Uterus (tissue), 4 donors: ENCODE data around the gene NAA20. TPM values are rescaled to one million over a fixed set of nuclear protein-coding genes. Genes with fewer than 3 reads are reported as not detected.

Source experiments
- DNase-seq, 2 donors: peaks; one replicate each; pipeline ENCODE4 v3.0.0-alpha.2; 2019 to 2020
- H3K27ac ChIP-seq, 2 donors: fragments of 200-600 bp; sonication (generic); 1 replicate in 1 of 2; 2 replicates in 1 of 2; pipeline ENCODE4 v1.5.1; 2016 to 2018
- H3K27me3 ChIP-seq, 2 donors: fragments of 200-600 bp; sonication (generic); one replicate each; pipeline ENCODE4 v1.5.1; 2018 to 2019; ENCODE audit warnings: control low read depth in 1 of 2
- H3K36me3 ChIP-seq, 2 donors: fragments of 200-600 bp; sonication (generic); one replicate each; pipeline ENCODE4 v1.5.1; 2019; ENCODE audit warnings: control low read depth in 1 of 2
- H3K4me1 ChIP-seq, 2 donors: fragments of 200-600 bp; sonication (generic); one replicate each; pipeline ENCODE4 v1.5.1; 2018 to 2019; ENCODE audit warnings: control low read depth in 1 of 2
- H3K4me3 ChIP-seq, 2 donors: fragments of 200-600 bp; sonication (generic); 1 replicate in 1 of 2; 2 replicates in 1 of 2; pipeline ENCODE4 v1.5.1; 2018 to 2019; ENCODE audit warnings: mild to moderate bottlenecking in 1 of 2
- H3K9me3 ChIP-seq, 2 donors: fragments of 200-600 bp; sonication (generic); one replicate each; pipeline ENCODE4 v1.5.1; 2019; ENCODE audit warnings: control low read depth in 1 of 2
- CTCF ChIP-seq, 4 experiments: fragments of 200-600 bp in 2 of 4; fragments of 450-650 bp in 2 of 4; sonication (generic) in 2 of 4; IDR thresholded peaks; one replicate each; pipeline ENCODE4 v1.5.1; 2016 to 2019; ENCODE audit warnings: antibody characterized with exemption in 4 of 4, mild to moderate bottlenecking in 2 of 4, moderate library complexity in 1 of 4
- POLR2A ChIP-seq, 2 donors: fragments of 450-650 bp; IDR thresholded peaks; one replicate each; pipeline ENCODE4 v1.6.1; 2016; ENCODE audit warnings: antibody characterized with exemption in 2 of 2, mild to moderate bottlenecking in 1 of 2, moderate library complexity in 1 of 2
- intact Hi-C: fragments of 100-400 bp; cut with DNase I; formaldehyde crosslinking; loops from one replicate; pipeline ENCODE4 v1.15.1; 2023; ENCODE audit warnings: low total_unique reads
- total RNA-seq, 4 donors: library from RNA; depleted of rRNA in 3 of 4; stranded (reverse); fragments of >200 nt in 3 of 4; gene quantifications; one replicate each; pipeline versions ENCODE4 v1.1.0 to v1.2.4, GENCODE V29; 2014 to 2023
- donor health status: DM: yes; HTN: yes; CAD: no.

The NAA20 gene
- total RNA-seq, 4 donors from 2014 or later: 24.7 to 55.7 (median 35.2) TPM

GRCh38 chr20:19974630-19975435 lies 42.3 kb upstream of the NAA20 start:
- no peak for TF ChIP-seq CTCF (IDR thresholded peaks at IDR 0.05)
- peak; percentile 30 to 45 for TF ChIP-seq POLR2A (IDR thresholded peaks at IDR 0.05)
- Histone ChIP-seq H3K27me3 (no peaks in the 10 kb centered on the region), H3K9me3 (no peaks in the 10 kb centered on the region), H3K27ac (peak overlapping the region; percentile 87 to 96), H3K4me1 (peaks cover 5 to 7% of the 10 kb centered on the region in 2 donors), H3K36me3 (no peaks in the 10 kb centered on the region), H3K4me3 (peak overlapping the region; percentile 51 to 62)
- intact Hi-C loops: no loop called here
- peak; percentile 84 to 91 for DNase-seq

GRCh38 chr20:19975436-19975799 lies 41.7 kb upstream of the NAA20 start:
- Histone ChIP-seq H3K9me3 (no peaks in the 10 kb centered on the region), H3K36me3 (no peaks in the 10 kb centered on the region), H3K4me3 (peak overlapping the region; percentile 51 to 62), H3K27me3 (no peaks in the 10 kb centered on the region), H3K27ac (peak overlapping the region; percentile 87 to 96), H3K4me1 (peaks cover 5 to 7% of the 10 kb centered on the region in 2 donors)
- TF ChIP-seq CTCF (IDR thresholded peaks at IDR 0.05) (no peak), POLR2A (IDR thresholded peaks at IDR 0.05) (no peak)
- intact Hi-C loops: no loop called here
- no peak for DNase-seq

GRCh38 chr20:19975901-19976300 lies 41.3 kb upstream of the NAA20 start:
- peaks cover 5 to 7% of the 10 kb centered on the region in 2 donors for H3K4me1 ChIP-seq
- no peak for DNase-seq
- intact Hi-C loops: no loop called here
- peak overlapping the region; percentile 87 to 96 for H3K27ac ChIP-seq
- H3K9me3 ChIP-seq: no peaks in the 10 kb centered on the region
- H3K36me3 ChIP-seq: no peaks in the 10 kb centered on the region
- H3K4me3 ChIP-seq: peak overlapping the region; percentile 51 to 62
- H3K27me3 ChIP-seq: no peaks in the 10 kb centered on the region
- TF ChIP-seq POLR2A (IDR thresholded peaks at IDR 0.05): no peak
- TF ChIP-seq CTCF (IDR thresholded peaks at IDR 0.05): no peak

- peaks cover 5 to 11% of the 10 kb centered on the region in 2 donors for H3K4me1 ChIP-seq
- no peaks in the 10 kb centered on the region for H3K9me3 ChIP-seq
Measured at GRCh38 chr20:19976595-19977372, 40.4 kb upstream of the NAA20 start.

More at GRCh38 chr20:19976595-19977372, 40.4 kb upstream of the NAA20 start:
- Histone ChIP-seq H3K4me3 (peak overlapping the region; percentile 51 to 62), H3K27ac (peak overlapping the region; percentile 87 to 96), H3K36me3 (no peaks in the 10 kb centered on the region), H3K27me3 (no peaks in the 10 kb centered on the region)
- peak in 1 of 2 donors; percentile 27 for TF ChIP-seq POLR2A (IDR thresholded peaks at IDR 0.05)
- no peak for TF ChIP-seq CTCF (IDR thresholded peaks at IDR 0.05)
- DNase-seq: peak; percentile 62 to 72
- intact Hi-C loops: no loop called here
